Activated naive CD4-positive, alpha-beta T cell treated with Interleukin-2 at 50 U/mL for 16 hours (primary cell): ENCODE measurements around the gene AGBL1.

Experiments
- DNase-seq: peaks from one replicate; pipeline ENCODE4 v3.0.0-alpha.2; 2020

AGBL1 gene

GRCh38 chr15:86538141-86538540 is 458.5 kb downstream of the AGBL1 start:
- DNase-seq = no peak

GRCh38 chr15:86540840-86541467 is 461.3 kb downstream of the AGBL1 start:
- DNase-seq = no peak

- no peak for DNase-seq
These were observed 461.9 kb downstream of the AGBL1 start for GRCh38 chr15:86541540-86541939.

DNA sequence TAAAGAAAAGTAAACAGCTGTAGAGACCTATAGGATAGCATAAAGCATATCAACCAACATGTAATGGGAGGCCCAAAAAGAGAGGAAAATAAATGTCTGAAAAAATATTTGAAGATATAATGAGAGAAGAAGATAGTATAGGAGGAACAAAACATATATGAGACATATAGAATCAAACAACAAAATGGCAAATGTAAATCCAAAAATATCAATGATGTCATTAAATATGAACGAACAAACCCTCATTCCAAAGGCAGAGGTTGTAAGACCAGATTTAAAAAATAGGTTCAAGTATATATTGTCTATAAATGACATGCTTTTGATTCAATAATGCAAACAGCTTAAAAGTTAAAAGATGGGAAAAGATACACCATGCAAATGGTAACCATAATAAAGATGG is 470.4 kb downstream of the AGBL1 start:
- no peak for DNase-seq

DNA sequence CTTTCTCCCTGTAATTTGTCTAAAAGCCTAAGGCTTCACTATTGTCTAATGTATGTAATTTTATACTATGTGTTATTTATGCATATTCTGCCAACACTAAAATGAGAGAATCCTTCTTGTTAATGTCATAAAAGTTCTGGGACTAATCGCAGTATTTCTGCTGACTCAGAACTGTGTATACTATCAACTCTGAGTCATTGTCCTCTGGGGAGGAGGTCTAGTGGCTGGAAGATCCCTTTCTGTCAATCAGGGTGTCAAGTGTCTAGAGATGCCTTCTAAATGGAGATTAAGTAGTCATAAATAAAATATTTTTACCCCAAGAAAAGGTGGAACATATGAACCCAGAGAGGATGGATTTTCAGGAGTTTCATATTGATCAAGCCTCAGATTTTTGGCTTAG is 473.4 kb downstream of the AGBL1 start:
- DNase-seq = no peak

DNA sequence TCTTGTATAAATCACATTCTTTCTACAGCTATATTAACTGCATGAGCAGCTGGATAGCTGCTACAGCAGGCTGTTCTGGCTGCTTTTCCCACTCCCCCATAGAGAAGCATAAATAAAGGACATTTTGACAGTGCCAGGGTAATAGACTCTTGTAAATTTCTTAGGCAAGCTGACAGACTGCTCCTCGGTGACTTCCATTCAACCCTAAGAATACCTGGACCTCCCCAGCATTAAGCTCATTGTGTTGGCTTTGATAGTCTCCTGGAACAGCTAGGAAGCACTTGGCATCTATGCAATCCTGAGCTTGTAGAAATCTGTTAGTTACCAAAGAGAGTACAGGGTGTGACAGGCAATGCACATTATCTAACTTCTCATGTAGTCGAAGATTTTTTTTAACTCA is 475.4 kb downstream of the AGBL1 start:
- DNase-seq = no peak

DNA sequence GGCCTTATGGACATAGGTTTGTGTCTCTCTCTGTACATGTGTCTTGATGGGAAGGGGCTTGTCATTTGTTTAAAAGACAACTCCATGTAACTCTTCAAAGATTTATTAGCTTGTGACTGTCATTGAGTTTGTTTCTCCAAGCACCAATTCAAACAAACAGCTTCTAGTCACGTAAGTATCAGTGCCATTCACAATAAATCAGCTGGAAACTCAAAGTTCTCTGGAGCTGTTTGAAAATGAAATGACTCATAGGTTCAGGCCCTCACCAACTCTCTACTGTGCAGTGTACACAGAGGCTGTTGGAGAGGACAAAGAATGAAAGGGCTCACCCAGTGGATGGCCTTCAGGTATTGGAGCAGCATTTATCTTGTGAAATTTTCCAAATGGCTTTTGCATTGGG is 476.3 kb downstream of the AGBL1 start:
- no peak for DNase-seq

- DNase-seq = no peak
These were observed 476.8 kb downstream of the AGBL1 start for GRCh38 chr15:86556396-86557017.

DNA sequence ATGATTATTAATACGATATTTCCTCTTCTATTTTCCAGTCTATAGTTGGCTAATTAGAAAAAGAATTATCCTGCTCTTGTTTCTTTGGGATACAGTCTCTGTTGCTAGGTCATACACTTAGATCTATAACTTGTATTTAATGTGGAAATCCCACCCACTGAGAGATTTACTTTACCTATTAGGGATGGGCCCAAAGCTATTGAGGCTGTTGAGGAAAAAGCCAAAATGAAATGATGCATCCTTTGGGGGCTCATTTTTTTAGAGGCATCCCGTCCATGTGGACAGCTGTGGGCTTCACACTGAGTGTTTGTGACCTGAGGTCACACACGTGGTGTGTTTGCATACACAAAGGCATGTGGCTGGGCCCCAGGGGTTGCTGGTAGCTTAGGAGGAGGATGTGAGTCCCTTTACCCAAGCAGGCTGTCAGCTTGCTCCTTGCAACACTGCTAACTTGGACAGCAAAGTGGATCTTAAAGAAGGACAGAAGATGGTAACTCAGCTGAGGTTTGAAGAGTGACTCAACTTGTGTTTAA is 477.4 kb downstream of the AGBL1 start:
- DNase-seq = no peak

GRCh38 chr15:86558252-86558651 is 478.6 kb downstream of the AGBL1 start:
- no peak for DNase-seq

DNA sequence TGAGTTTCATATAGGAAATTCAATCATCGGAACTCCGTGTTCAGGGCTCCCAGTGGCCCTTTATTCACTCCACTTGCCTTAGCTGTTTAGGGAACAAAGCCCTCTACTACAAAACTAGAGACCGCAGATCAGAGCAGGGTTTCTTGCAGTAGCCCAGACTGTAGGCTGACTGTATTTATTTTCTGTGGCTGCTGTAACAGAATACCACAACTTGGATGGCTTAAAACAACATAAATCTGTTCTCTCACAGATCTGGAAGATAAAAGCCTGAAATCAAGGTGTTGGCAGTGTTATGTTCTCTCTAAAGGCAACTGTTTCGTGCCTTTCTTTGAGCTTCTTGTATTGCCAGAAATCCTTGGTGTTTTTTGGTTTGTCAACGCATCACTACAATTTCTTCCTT is 479.0 kb downstream of the AGBL1 start:
- no peak for DNase-seq

DNA sequence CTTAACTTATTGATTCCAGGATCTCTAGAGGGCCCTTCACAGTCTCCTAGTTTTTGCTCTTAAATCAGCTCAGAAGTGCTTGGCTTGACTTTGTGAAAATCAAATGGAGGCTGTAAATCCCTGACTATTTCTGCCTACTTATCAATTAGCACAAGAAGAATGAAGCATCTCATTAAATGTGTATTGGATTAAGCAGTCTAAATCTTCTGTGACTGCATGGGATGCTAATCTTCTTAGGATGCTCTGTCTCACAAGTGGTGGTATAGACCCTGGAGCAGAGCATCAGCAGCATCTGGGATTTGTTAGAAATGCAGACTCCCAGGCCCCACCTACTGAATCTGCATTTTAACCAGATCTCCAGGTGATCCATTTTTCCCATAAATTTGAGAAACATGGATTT is 488.7 kb downstream of the AGBL1 start:
- DNase-seq = no peak

- DNase-seq = no peak
These were observed 491.1 kb downstream of the AGBL1 start for GRCh38 chr15:86570738-86571137.

GRCh38 chr15:86571873-86572272 is 492.2 kb downstream of the AGBL1 start:
- DNase-seq = no peak

DNA sequence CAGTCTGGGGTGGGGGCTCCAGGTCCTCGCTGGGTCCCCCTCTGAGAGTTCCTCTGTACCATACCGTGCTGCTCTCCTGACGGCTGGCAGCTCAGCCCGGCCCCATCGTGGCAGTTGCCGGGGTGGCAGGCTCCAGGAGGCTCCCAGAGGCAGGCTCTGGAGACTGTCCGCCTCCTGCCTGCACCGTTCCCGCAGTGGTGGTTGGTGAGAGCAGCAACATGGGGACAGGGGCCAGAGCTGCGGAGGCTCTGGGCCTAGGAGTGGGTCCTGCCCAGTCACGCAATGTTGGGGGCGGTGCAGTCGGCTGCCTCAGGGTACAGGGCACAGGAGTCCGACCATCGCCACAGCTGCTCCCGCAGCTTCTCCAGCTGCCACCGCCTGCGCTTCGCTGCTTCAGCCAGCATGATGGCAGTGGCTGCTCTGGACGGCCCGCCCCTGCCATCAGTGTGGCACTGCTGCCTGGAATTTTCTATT is 492.7 kb downstream of the AGBL1 start:
- DNase-seq = no peak

GRCh38 chr15:86573476-86573875 is 493.8 kb downstream of the AGBL1 start:
- no peak for DNase-seq

GRCh38 chr15:86588413-86588812 is 508.7 kb downstream of the AGBL1 start:
- no peak for DNase-seq

DNA sequence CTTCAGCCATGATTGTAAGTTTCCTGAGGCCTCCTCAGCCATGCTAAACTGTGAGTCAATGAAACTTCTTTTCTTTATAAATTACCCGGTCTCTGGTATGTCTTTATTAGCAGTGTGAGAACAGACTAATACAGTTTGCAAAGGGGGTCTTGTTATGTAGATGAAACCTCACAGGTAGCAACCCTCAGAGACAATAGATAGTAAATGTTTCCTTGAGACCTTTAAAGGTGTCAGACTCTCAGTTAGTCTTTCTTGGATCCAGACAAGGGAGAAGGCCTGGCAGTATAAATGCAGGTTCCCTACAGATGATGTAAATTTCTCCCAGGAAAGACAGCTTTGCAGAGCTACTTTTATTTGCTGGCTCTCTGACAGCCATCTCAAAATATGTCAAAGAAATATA is 510.8 kb downstream of the AGBL1 start:
- no peak for DNase-seq

- DNase-seq = no peak
These were observed 511.5 kb downstream of the AGBL1 start for GRCh38 chr15:86591158-86591557.

- no peak for DNase-seq
These were observed 512.5 kb downstream of the AGBL1 start for GRCh38 chr15:86591994-86592735.

- DNase-seq = no peak
These were observed 516.1 kb downstream of the AGBL1 start for GRCh38 chr15:86595741-86596140.

GRCh38 chr15:86603466-86603865 is 523.8 kb downstream of the AGBL1 start:
- DNase-seq = no peak

DNA sequence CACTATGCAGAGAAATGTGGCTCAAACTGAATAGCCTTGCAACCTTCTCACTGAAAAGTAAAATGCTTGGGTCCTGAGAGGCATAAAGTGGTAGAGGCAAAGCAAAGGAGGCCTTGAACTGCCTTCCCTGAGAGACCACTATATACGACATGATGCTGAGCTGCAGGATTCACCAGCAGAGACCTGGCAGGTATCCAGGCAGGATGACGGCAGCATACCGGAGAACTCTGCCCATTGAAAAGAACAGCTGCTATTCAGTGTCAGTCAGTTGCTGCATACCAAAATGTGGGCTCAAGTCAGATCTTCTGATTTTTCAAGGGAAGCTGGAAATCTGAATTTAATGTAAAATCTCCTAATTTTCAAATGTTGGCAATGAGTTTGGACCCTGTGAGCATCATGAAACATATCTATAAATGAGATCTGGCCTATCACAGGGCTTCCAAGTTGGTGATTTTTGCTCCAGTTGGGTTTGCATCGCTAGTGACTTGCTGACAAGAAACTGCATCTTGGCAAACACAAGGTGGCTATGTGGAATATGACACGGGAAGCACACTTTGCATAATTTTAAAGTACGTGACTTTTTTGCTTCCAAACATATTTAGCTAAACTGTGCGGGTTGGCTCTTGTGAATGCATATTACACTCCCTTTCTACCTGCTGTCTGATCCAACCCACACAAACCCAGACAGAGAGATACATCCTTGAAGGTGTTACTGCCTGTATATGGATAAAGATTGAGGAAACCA is 529.0 kb downstream of the AGBL1 start:
- DNase-seq = no peak
